Ishikawa (cell line): ENCODE measurements around the gene FRS3.

Source experiments
- CEBPB ChIP-seq: IDR thresholded peaks from 2 replicates; pipeline ENCODE4 v1.6.1; 2012
- CREB1 ChIP-seq: IDR thresholded peaks from 2 replicates; pipeline ENCODE4 v1.6.1; 2012; ENCODE audit warnings: low read depth
- EGR1 ChIP-seq: IDR thresholded peaks from 2 replicates; pipeline ENCODE4 v1.6.1; 2012
- EP300 ChIP-seq: IDR thresholded peaks from 2 replicates; pipeline ENCODE4 v1.6.1; 2012; ENCODE audit warnings: borderline replicate concordance
- FOXM1 ChIP-seq: IDR thresholded peaks from 2 replicates; pipeline ENCODE4 v1.6.1; 2012; ENCODE audit warnings: low read depth, borderline replicate concordance
- MAX ChIP-seq: IDR thresholded peaks from 2 replicates; pipeline ENCODE4 v1.6.1; 2012
- NFIC ChIP-seq: IDR thresholded peaks from 2 replicates; pipeline ENCODE4 v1.6.1; 2012
- RAD21 ChIP-seq: IDR thresholded peaks from 2 replicates; pipeline ENCODE4 v1.6.1; 2012; ENCODE audit warnings: low read depth
- REST ChIP-seq: IDR thresholded peaks from 2 replicates; pipeline ENCODE4 v1.6.1; 2012; ENCODE audit warnings: low read depth, mild to moderate bottlenecking
- TAF1 ChIP-seq: IDR thresholded peaks from 2 replicates; pipeline ENCODE4 v1.6.1; 2012; ENCODE audit warnings: low read depth, mild to moderate bottlenecking
- TCF12 ChIP-seq: IDR thresholded peaks from 2 replicates; pipeline ENCODE4 v1.6.1; 2012; ENCODE audit warnings: low read depth
- TEAD4 ChIP-seq: IDR thresholded peaks from 2 replicates; pipeline ENCODE4 v1.6.1; 2012
- USF1 ChIP-seq: IDR thresholded peaks from 2 replicates; pipeline ENCODE4 v1.6.1; 2012
- YY1 ChIP-seq: IDR thresholded peaks from 2 replicates; pipeline ENCODE4 v1.6.1; 2012; ENCODE audit warnings: low read depth
- ZBTB7A ChIP-seq: IDR thresholded peaks from 2 replicates; pipeline ENCODE4 v1.6.1; 2012; ENCODE audit warnings: low read depth

The FRS3 gene

GRCh38 chr6:41777551-41778285 lies 2.0 kb downstream of the FRS3 start:
- TF ChIP-seq ZBTB7A: no peak

- TF ChIP-seq EP300: no peak
- TF ChIP-seq CREB1: no peak
- TF ChIP-seq CEBPB: no peak
- TF ChIP-seq MAX: no peak
- no peak for TF ChIP-seq RAD21
- TF ChIP-seq ZBTB7A: no peak
- no peak for TF ChIP-seq EGR1
- no peak for TF ChIP-seq REST
- no peak for TF ChIP-seq USF1
- no peak for TF ChIP-seq TAF1
Measured at GRCh38 chr6:41775293-41775882, 4.3 kb downstream of the FRS3 start.

GRCh38 chr6:41774841-41775240 lies 4.9 kb downstream of the FRS3 start:
- TF ChIP-seq ZBTB7A (no peak), CEBPB (no peak), MAX (no peak), YY1 (no peak), EGR1 (no peak), USF1 (no peak), FOXM1 (no peak), NFIC (no peak), EP300 (no peak), TCF12 (no peak)

GRCh38 chr6:41771058-41771983 lies 8.4 kb downstream of the FRS3 start:
- TF ChIP-seq TEAD4: no peak
- no peak for TF ChIP-seq TCF12
- TF ChIP-seq FOXM1: no peak
- TF ChIP-seq EP300: no peak
- TF ChIP-seq RAD21: no peak
- no peak for TF ChIP-seq EGR1
- TF ChIP-seq ZBTB7A: no peak
- TF ChIP-seq NFIC: no peak
- no peak for TF ChIP-seq REST
- no peak for TF ChIP-seq USF1
- no peak for TF ChIP-seq MAX
- TF ChIP-seq TAF1: no peak
- TF ChIP-seq CREB1: no peak
- no peak for TF ChIP-seq CEBPB
- TF ChIP-seq YY1: no peak
